Measurements from ENCODE around the gene LIPI.
"Not testable (repeated sequence)": the region's sequence is repeated elsewhere in the genome, so short reads cannot be mapped to it uniquely, and the experiment has no call there.

- not testable (repeated sequence) for TF ChIP-seq CTCF, POLR2A (IDR thresholded peaks at IDR 0.05)
Measured at GRCh38 chr21:14166463-14167223, 44.1 kb downstream of the LIPI start.
